Measurements from ENCODE around the gene RSRC1. TPM values are rescaled to one million over a fixed set of nuclear protein-coding genes. Genes with fewer than 3 reads are reported as not detected.

The RSRC1 gene
- total RNA-seq, 3 donors from 2014 or later: 31.6 to 32.4 (median 32.1) TPM

DNA sequence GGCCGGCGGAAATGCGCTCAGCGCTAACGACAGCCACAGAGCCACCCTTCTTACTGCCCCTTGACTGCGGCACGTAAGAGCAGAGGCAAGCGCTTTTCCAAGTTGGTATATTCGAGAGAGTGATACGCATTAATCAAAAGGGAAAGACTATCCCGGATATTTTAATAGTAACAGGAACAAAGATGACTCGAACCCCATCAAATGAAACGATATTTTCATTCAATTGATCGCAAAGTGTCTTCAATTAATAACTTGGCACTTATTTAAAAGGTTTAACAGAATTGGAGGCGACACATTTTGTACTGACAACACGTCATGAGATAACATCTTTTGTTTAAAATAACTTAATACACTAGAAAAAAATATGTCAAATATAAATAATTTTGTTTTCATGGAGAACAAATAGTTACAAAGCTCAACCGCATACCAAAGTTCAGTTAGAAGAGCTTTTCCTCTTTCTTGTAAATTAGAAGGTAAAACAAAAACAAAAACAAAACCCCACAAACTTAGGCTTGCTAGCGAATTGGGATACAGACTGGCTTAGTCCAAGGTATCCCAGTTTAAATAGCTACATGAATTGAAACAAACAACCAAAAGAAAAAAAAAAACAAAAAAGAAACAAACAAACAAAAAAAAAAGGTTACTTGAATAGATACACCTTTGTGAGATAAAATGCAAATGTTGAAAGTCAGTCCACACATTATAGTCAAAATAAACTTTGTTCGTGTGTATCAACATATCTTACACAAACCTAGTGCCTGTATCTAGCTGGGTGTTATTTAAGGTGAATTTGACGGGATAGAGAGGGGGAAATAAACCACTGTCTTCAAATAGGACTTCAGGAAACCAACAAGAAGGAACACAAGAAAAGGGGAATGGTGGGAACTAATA, 13.8 kb upstream of the RSRC1 start:
- Mint-ChIP-seq H3K27me3 (ENCODE audit: low read depth) (peaks cover 88% of the 10 kb centered on the region), H3K4me1 (ENCODE audit: low read depth) (peaks cover 12% of the 10 kb centered on the region), H3K36me3 (ENCODE audit: insufficient read depth) (no peaks in the 10 kb centered on the region), H3K9me3 (no peaks in the 10 kb centered on the region), H3K4me3 (no peak overlapping the region)
- no peak for ATAC-seq
- no peak for DNase-seq

DNA sequence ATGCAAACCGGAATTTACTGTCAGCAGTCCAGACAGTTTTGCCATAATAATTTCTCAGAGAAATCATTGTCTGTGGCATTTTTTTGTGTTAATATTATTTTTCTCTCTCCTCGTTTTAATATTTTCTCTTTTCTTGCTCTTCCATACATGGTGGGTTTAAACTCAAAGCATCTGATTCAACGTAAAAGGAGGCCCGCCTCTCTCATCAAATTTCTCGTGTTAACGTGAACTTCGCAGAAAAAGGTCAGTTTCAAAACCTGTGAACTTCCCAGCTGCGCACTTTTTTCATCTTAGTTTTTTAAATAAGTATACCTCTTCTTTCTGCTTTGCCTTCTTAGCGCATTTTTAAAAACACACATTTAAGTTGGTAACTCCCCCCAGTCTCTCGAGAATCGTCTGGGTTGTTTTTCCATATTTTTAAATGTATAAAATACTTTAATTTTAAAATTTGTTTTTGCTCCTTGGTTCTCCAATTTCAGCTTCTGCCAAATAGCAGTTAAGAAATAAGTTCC, 12.8 kb upstream of the RSRC1 start:
- ATAC-seq (no peak), DNase-seq (no peak)
- Mint-ChIP-seq H3K4me3 (peak overlapping the region; percentile 89), H3K36me3 (ENCODE audit: insufficient read depth) (no peaks in the 10 kb centered on the region), H3K27me3 (ENCODE audit: low read depth) (peaks cover 92% of the 10 kb centered on the region), H3K9me3 (no peaks in the 10 kb centered on the region), H3K4me1 (ENCODE audit: low read depth) (peaks cover 12% of the 10 kb centered on the region)

DNA sequence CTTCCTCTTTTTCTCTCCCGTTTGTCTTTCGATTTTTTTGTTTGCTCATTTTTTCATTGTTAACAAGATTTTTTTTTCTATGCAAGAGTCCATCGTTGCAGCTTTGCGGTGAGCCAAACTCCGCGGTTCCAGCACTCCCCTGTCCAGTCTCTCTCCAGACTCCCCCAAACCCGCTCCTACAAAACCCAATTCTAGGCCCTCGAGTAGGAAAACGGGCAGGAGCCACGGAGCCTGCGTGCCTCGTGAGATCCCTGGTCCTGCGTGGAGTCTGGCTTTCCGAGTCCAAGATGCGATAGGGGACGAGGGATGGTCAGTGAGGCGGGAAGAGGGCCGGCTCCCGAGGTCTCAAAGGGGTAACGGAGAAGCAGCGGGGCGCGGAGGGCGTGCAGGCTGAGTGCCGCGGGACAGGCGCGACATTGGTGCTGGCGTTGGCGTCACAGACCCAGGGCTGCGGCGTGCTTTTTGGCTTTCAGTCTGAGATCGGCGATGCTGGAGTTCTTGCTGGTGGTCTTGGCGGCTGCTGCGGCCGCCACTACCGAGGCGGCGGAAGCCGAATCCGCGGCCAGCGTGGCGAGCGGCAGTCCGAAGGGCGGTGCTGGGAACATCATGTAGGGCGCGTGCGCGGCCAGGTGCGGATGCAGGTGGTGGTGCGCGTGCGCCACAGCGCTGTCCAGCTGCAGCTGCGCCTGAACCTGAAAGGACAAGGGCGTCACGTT, 12.1 kb upstream of the RSRC1 start:
- Mint-ChIP-seq H3K27me3 (ENCODE audit: low read depth) (peaks cover 92% of the 10 kb centered on the region), H3K4me3 (peak overlapping the region; percentile 89), H3K4me1 (ENCODE audit: low read depth) (peaks cover 14% of the 10 kb centered on the region), H3K36me3 (ENCODE audit: insufficient read depth) (no peaks in the 10 kb centered on the region), H3K9me3 (peaks cover 2% of the 10 kb centered on the region)
- peak; percentile 40 for DNase-seq
- peak; percentile 95 for ATAC-seq

DNA sequence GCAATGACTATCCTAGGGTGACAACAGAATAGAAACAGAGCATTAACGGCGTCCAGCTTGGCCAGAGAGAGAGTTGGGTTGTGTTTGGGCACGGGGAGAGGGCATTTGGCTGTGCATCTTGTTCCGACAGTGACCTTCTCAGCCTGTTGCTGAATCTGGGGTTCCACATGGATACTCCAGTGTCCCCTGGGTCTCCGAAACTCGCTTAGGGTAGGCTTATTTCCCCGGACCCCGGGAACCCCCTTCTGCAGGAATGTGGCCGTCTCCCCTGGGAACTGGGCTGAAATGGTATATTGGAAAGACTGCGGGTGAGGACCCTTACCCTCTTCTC, 11.6 kb upstream of the RSRC1 start:
- ATAC-seq (no peak), DNase-seq (no peak)
- Mint-ChIP-seq H3K36me3 (ENCODE audit: insufficient read depth) (no peaks in the 10 kb centered on the region), H3K4me1 (ENCODE audit: low read depth) (peaks cover 17% of the 10 kb centered on the region), H3K9me3 (peaks cover 6% of the 10 kb centered on the region), H3K4me3 (peak overlapping the region; percentile 89), H3K27me3 (ENCODE audit: low read depth) (peaks cover 94% of the 10 kb centered on the region)

DNA sequence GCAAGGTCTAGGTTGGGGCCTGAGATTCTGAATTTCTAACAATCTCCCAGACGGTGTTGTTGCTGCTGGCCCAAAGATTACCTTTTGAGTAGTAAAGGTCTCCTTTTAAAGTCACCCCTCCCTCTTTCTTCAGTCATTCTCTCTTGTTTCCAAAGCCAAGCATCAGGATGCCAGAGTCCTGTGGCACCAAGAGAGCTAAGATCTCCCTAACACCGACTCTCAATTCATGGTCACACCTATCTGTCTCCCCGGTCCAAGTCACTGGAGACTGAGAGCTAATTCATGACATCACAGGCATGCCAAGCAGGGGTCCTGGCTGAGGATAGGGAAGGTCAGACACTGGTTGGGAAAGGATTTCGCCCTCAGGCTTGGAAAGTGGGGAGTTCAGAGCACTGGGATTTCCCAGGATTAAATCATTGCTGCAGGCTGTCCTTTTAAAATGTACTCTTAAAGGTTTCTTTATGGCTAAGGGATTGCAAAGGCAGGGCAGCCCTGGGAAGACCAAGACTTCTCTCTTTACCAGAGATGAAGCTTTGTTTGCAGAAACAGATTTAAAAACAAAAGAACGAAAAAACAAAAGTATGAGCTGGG, 11.0 kb upstream of the RSRC1 start:
- Mint-ChIP-seq H3K9me3 (peaks cover 6% of the 10 kb centered on the region), H3K36me3 (ENCODE audit: insufficient read depth) (no peaks in the 10 kb centered on the region), H3K4me1 (ENCODE audit: low read depth) (peaks cover 21% of the 10 kb centered on the region), H3K27me3 (ENCODE audit: low read depth) (peaks cover 94% of the 10 kb centered on the region), H3K4me3 (no peak overlapping the region)
- ATAC-seq: no peak
- no peak for DNase-seq

DNA sequence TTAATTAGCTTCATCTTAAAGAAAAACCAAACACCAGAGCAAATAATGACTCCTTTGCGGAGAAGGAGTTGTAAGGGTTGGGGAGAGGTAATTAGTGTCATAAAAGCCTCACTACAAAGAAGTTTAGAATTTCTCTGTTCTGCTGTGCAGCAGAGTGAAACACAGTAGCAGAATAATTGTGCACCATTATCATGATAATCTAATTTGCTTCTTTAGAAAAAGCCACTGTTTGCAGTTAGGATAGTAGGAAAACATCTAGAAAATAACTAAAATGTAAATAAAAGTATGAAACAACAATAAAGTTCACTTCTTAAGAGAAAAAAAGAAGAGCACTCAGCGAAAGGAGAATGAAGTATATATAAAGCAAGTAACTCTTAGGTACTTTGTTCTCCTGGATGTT, 9.2 kb upstream of the RSRC1 start:
- Mint-ChIP-seq H3K4me3 (no peak overlapping the region), H3K4me1 (ENCODE audit: low read depth) (peaks cover 34% of the 10 kb centered on the region), H3K36me3 (ENCODE audit: insufficient read depth) (no peaks in the 10 kb centered on the region), H3K27me3 (ENCODE audit: low read depth) (peaks cover 92% of the 10 kb centered on the region), H3K9me3 (peaks cover 6% of the 10 kb centered on the region)
- ATAC-seq (no peak), DNase-seq (no peak)

DNA sequence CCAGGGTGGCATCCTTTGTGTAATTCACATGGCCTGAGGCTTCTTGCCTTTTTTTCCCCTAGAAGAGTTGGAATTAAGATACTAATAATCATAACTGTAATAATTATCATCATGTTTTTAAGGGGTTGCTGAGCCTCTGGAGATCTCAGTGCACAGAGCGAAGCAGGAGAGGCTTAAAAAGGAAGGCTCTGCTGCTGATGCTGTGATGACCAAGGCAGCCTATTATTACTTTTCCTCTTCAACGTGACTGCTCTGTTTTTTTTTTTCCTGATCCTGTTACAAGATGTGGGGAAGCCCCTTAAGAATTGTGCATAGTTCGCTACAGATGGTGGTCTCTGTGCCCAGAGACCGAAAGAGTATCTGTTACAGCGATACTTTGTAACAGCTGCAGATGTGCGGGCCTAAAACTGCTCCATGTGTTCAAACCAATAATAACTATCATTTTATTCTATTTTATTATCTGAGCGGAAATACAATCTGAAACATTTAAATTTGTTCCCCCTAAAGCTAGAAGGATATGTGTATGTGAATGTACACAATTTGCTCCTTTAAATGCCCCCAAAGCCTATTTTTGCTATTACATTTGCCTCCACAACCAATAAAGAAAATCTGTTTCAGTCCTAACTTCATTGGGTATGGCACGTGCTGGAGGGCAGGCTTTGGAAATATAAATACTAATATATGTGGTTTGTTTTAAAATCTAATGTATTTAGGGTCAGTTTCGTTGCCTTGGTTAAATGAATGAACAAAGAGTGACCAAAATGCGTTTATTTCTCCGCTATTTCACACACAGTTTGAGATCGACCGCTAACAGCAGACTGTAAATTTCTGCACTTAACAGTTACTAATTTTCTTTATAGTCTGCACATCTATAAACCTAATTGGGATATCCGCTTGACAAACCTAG, 8.3 kb upstream of the RSRC1 start:
- Mint-ChIP-seq H3K27me3 (ENCODE audit: low read depth) (peaks cover 90% of the 10 kb centered on the region), H3K4me1 (ENCODE audit: low read depth) (peaks cover 41% of the 10 kb centered on the region), H3K9me3 (peaks cover 6% of the 10 kb centered on the region), H3K36me3 (ENCODE audit: insufficient read depth) (no peaks in the 10 kb centered on the region), H3K4me3 (no peak overlapping the region)
- DNase-seq (no peak), ATAC-seq (no peak)

DNA sequence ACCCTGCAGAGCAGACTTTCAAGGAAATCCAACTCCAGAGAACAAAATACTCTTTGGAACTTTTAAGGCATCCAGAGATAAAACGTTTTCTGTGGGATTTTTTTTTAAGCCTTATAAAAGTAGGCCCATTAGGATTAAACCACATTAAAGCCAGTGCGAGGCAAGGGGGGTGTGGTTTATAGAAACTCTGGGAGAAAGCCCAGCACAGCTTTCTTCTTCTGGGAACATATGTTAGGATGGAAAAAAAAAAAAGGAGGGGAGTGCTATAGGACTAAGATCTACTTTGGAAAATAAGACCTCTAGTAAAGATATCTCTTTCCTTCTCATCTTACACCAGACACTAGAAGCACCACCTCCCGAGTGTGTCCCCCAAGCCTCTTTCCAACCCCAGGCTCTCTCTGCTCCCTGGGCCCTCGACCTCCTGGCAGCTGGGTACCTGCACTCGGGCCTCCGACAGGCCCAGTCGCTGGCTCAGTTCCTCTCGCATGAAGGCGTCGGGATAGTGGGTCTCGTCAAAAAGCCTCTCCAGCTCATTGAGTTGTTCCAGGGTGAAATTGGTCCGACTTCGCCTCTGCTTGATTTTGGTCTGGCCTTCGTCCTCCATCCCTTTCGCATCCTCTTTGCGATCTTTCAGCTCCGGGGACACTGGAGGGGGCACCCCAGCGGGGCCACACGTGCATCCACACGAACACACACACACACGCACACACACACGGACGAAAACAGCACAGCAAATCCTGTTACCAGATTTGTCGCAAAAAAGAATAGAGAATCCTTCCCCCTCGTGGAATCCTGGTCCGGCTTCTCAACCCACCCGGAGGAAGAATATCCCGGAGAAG, 7.4 kb upstream of the RSRC1 start:
- Mint-ChIP-seq H3K27me3 (ENCODE audit: low read depth) (peaks cover 91% of the 10 kb centered on the region), H3K36me3 (ENCODE audit: insufficient read depth) (no peaks in the 10 kb centered on the region), H3K4me1 (ENCODE audit: low read depth) (peaks cover 47% of the 10 kb centered on the region), H3K9me3 (peaks cover 6% of the 10 kb centered on the region), H3K4me3 (peak overlapping the region; percentile 6)
- DNase-seq (no peak), ATAC-seq (no peak)

DNA sequence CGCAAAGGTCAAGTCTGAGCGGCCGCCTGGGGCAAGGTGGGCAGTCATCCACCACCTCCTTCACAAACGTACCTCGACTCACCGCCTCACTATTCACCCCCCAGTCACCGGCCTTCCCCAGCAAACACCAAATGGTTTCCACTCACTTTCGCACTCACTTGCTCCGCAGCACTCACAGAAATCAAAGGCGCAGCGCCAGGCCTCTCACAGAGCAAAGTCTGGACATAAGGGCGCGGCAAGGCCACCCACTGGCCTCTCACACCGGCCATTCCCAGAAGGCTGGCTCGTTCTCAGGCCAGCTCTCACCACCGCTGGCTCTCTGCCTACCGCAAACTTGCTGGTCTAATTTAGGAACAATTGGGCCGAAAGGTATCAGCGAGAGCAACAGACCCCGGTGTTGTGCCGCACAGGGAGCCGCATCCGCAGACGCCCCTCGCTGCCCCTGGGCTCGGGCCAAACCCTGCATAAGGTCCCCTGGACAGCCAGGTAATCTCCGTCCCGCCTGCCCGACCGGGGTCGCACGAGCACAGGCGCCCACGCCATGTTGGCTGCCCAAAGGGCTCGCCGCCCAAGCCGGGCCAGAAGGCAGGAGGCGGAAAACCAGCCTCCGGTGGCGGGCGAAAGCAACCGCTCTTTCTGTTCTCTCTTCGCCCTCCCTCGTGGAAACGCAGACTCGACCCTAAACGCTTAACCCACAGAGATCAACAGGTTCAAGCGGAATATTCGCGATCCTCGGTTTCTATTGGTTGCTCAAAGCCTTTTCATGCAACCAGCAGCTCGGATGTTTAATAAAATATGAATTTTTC, 6.6 kb upstream of the RSRC1 start:
- Mint-ChIP-seq H3K36me3 (ENCODE audit: insufficient read depth) (no peaks in the 10 kb centered on the region), H3K9me3 (peaks cover 6% of the 10 kb centered on the region), H3K27me3 (ENCODE audit: low read depth) (peaks cover 90% of the 10 kb centered on the region), H3K4me1 (ENCODE audit: low read depth) (peaks cover 39% of the 10 kb centered on the region), H3K4me3 (peak overlapping the region; percentile 6)
- peak in 1 of 2 donors; percentile 15 for ATAC-seq
- DNase-seq: no peak

DNA sequence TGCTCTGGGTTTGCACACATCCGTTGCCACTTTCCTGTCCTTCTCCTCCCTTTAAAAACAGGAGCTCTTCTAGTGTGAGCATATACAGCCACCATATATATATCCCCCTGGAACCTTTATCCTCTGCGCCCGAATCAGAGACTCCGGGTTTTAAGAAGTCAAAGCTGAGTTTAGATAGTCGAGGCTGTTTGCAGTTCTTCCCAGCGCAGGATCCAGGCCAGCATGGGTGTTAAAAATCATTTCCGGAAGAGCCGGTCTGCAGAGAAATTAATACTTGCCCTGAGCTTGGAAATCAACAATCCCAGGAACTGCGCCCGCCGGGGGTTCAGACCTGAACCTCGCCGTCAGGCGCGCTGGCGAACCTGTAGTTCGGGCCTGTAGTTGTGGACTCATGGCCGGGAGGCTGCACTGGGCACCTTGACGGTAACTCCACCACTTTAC, 6.0 kb upstream of the RSRC1 start:
- ATAC-seq (no peak), DNase-seq (no peak)
- Mint-ChIP-seq H3K4me1 (ENCODE audit: low read depth) (peaks cover 36% of the 10 kb centered on the region), H3K27me3 (ENCODE audit: low read depth) (peaks cover 89% of the 10 kb centered on the region), H3K4me3 (no peak overlapping the region), H3K9me3 (peaks cover 6% of the 10 kb centered on the region), H3K36me3 (ENCODE audit: insufficient read depth) (no peaks in the 10 kb centered on the region)

DNA sequence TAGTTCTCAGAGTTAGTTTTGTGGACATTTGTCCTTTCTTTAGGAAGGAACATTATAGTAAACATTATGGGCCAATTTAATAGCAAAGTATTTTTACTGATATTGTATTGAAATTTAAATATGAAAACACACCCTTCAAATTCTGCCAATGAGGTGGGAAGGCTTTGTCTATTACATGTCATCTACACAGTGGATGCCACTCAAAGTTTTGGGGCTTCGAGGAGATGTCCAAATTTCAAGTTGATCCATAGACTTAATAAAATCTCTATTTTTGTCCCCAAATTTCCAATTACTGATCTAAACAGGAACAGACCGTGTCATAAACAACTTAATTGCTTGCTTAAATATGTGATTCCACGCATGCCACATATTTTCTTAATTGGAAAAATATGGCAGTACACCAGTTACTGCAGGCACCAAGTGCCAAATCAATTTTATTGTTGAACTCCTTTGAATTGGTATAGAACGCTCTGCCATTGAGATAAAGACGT, 5.4 kb upstream of the RSRC1 start:
- H3K36me3 Mint-ChIP-seq (ENCODE audit: insufficient read depth): no peaks in the 10 kb centered on the region
- peaks cover 6% of the 10 kb centered on the region for H3K9me3 Mint-ChIP-seq
- DNase-seq (no peak), ATAC-seq (no peak)
- no peak overlapping the region for H3K4me3 Mint-ChIP-seq
- peaks cover 38% of the 10 kb centered on the region for H3K4me1 Mint-ChIP-seq (ENCODE audit: low read depth)
- peaks cover 84% of the 10 kb centered on the region for H3K27me3 Mint-ChIP-seq (ENCODE audit: low read depth)

DNA sequence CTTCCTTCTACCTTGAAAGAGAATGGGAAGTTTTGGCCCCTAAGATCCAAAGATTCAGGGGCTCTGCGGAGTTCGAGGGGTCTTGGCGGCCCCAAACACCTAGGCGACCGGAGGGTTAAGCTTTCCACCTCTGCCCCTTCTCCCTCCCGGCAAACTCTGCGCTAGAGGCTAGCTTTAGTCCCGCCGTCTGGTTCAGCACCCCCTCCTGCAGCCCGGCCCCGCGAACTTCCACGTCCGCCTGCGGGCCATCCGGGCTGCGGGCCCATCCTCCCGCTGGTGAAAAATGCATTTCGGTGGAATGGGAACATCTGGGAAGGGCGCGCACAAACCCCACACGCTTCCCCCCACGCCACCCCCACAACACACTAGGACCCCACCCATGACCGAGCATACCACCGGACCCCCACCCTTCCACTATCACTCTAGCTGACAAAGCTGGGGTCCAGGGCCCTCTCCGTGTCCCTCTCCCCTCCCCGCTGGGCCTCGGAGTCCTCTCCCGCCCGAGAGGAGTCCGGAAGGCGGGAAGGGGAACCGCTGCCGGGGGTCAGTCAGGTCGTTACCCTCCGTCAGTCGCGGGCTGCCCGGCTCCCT, 4.7 kb upstream of the RSRC1 start:
- ATAC-seq: no peak
- H3K27me3 Mint-ChIP-seq (ENCODE audit: low read depth): peaks cover 81% of the 10 kb centered on the region
- DNase-seq: no peak
- H3K9me3 Mint-ChIP-seq: peaks cover 6% of the 10 kb centered on the region
- H3K4me3 Mint-ChIP-seq: peak overlapping the region; percentile 62
- peaks cover 42% of the 10 kb centered on the region for H3K4me1 Mint-ChIP-seq (ENCODE audit: low read depth)
- no peaks in the 10 kb centered on the region for H3K36me3 Mint-ChIP-seq (ENCODE audit: insufficient read depth)

Measured in activated T-cell treated with anti-CD3 and anti-CD28 coated beads, Interleukin-2, amount 50 U/mL, for 4 hours (primary cell).